Activated CD4-positive, alpha-beta memory T cell treated with anti-CD3 and anti-CD28 coated beads for 36 hours (primary cell): ENCODE results near the gene PDCL2. TPM values are rescaled to one million over a fixed set of nuclear protein-coding genes. Genes with fewer than 3 reads are reported as not detected.
"Not testable (repeated sequence)": the region's sequence is repeated elsewhere in the genome, so short reads cannot be mapped to it uniquely, and the experiment has no call there.

Experiments
- CTCF ChIA-PET: fragments of 350-600 bp; sonication (Branson Sonifier 250); formaldehyde crosslinking; loops from one replicate; lab custom pipeline; 2021; ENCODE audit warnings: antibody characterized with exemption, inconsistent platforms; lab: Charles Lee
- POLR2A ChIA-PET: fragments of 350-600 bp; sonication (Branson Sonifier 250); formaldehyde crosslinking; loops from one replicate; lab custom pipeline; 2021; ENCODE audit warnings: antibody characterized with exemption; lab: Charles Lee
- DNase-seq: peaks from one replicate; pipeline ENCODE4 v3.0.0-alpha.2; 2020
- H3K27ac Mint-ChIP-seq: one replicate; pipeline ENCODE4 v1.8.0; 2021; ENCODE audit warnings: mixed read lengths
- H3K27me3 Mint-ChIP-seq: one replicate; pipeline ENCODE4 v1.8.0; 2021; ENCODE audit warnings: mixed read lengths
- H3K36me3 Mint-ChIP-seq: one replicate; pipeline ENCODE4 v1.8.0; 2021; ENCODE audit warnings: mixed read lengths
- H3K4me1 Mint-ChIP-seq: one replicate; pipeline ENCODE4 v1.8.0; 2021; ENCODE audit warnings: low read depth, mixed read lengths
- H3K4me3 Mint-ChIP-seq: one replicate; pipeline ENCODE4 v1.8.0; 2021; ENCODE audit warnings: mild to moderate bottlenecking, mixed read lengths
- H3K9me3 Mint-ChIP-seq: one replicate; pipeline ENCODE4 v1.8.0; 2021; ENCODE audit warnings: mixed read lengths
- intact Hi-C: fragments of 100-400 bp; cut with micrococcal nuclease; formaldehyde crosslinking; loops from one replicate; pipeline ENCODE4 v1.15.1; 2023
- total RNA-seq, 2 experiments: library from RNA; stranded (reverse); gene quantifications; one replicate each; pipeline ENCODE4 v1.2.3, GENCODE V29; 2021

The PDCL2 gene
- not detected for total RNA-seq

- DNase-seq, result no peak
- Mint-ChIP-seq H3K36me3 (no peaks in the 10 kb centered on the region), H3K4me1 (no peaks in the 10 kb centered on the region), H3K9me3 (no peaks in the 10 kb centered on the region), H3K27ac (no peak within 1 kb of the TSS), H3K27me3 (peaks cover 5% of the 10 kb centered on the region), H3K4me3 (no peak within 1 kb of the TSS)
- ChIA-PET POLR2A (no interaction called here), CTCF (no interaction called here)
- intact Hi-C loops, result no loop called here
Measured at GRCh38 chr4:55592014-55592413, at the start of gene PDCL2. Gene PDCL2 (minus strand): TSS chr4:55592245. CDS start chr4:55592109, 136 bp downstream.

GRCh38 chr4:55637272-55637820, 45.3 kb upstream of the PDCL2 start:
- no peaks in the 10 kb centered on the region for H3K9me3 Mint-ChIP-seq
- peaks cover 14% of the 10 kb centered on the region for H3K4me1 Mint-ChIP-seq
- ChIA-PET CTCF (interaction anchor here (0.6 kb wide), 1 partner anchor 121 kb away, joined by 3 read pairs; no protein-coding TSS in a partner anchor), POLR2A (no interaction called here)
- H3K36me3 Mint-ChIP-seq, result no peaks in the 10 kb centered on the region
- no peak overlapping the region for H3K4me3 Mint-ChIP-seq
- H3K27me3 Mint-ChIP-seq, result peaks cover 37% of the 10 kb centered on the region
- DNase-seq, result no peak
- intact Hi-C loops, result no loop called here
- no peak overlapping the region for H3K27ac Mint-ChIP-seq

GRCh38 chr4:55636656-55636999, 44.6 kb upstream of the PDCL2 start:
- ChIA-PET CTCF (interaction anchor here (0.7 to 1.1 kb wide), 2 partner anchors 34 to 201 kb away, joined by 3 read pairs; no protein-coding TSS in a partner anchor), POLR2A (no interaction called here)
- no peaks in the 10 kb centered on the region for H3K36me3 Mint-ChIP-seq

GRCh38 chr4:55635741-55636655, 44.0 kb upstream of the PDCL2 start, which contains the start of gene NMU:
Gene NMU (minus strand): TSS chr4:55636298. CDS start chr4:55636192, 106 bp downstream.
- peaks cover 14% of the 10 kb centered on the region for H3K4me1 Mint-ChIP-seq
- no peaks in the 10 kb centered on the region for H3K9me3 Mint-ChIP-seq
- intact Hi-C loops, result no loop called here
- H3K27me3 Mint-ChIP-seq, result peaks cover 46% of the 10 kb centered on the region
- ChIA-PET CTCF (interaction anchor here (0.7 to 1.1 kb wide), 2 partner anchors 33 to 200 kb away, joined by 3 read pairs; no protein-coding TSS in a partner anchor), POLR2A (no interaction called here)
- H3K27ac Mint-ChIP-seq, result no peak within 1 kb of the TSS
- H3K4me3 Mint-ChIP-seq, result peak within 1 kb of the TSS; percentile 61
- H3K36me3 Mint-ChIP-seq, result no peaks in the 10 kb centered on the region
- peak; percentile 61 for DNase-seq

More at GRCh38 chr4:55636656-55636999, 44.6 kb upstream of the PDCL2 start:
- no peak for DNase-seq
- intact Hi-C loops, result no loop called here
- Mint-ChIP-seq H3K27ac (no peak overlapping the region), H3K27me3 (peaks cover 42% of the 10 kb centered on the region), H3K4me1 (peaks cover 14% of the 10 kb centered on the region), H3K9me3 (no peaks in the 10 kb centered on the region), H3K4me3 (peak overlapping the region; percentile 53)

GRCh38 chr4:55635282-55635681, 43.2 kb upstream of the PDCL2 start:
- Mint-ChIP-seq H3K27ac (no peak overlapping the region), H3K36me3 (no peaks in the 10 kb centered on the region), H3K9me3 (no peaks in the 10 kb centered on the region), H3K27me3 (peaks cover 49% of the 10 kb centered on the region), H3K4me1 (peaks cover 14% of the 10 kb centered on the region), H3K4me3 (peak overlapping the region; percentile 61)
- no peak for DNase-seq
- POLR2A ChIA-PET, result no interaction called here
- intact Hi-C loops, result no loop called here
- CTCF ChIA-PET, result interaction anchor here (0.6 to 1.1 kb wide), 2 partner anchors 199 to 285 kb away, joined by 3 read pairs; no protein-coding TSS in a partner anchor

GRCh38 chr4:55634417-55635128, 42.5 kb upstream of the PDCL2 start:
- H3K27ac Mint-ChIP-seq, result no peak overlapping the region
- H3K36me3 Mint-ChIP-seq, result no peaks in the 10 kb centered on the region
- ChIA-PET CTCF (interaction anchor here (0.6 to 0.7 kb wide), 2 partner anchors 253 to 284 kb away, joined by 3 read pairs; no protein-coding TSS in a partner anchor), POLR2A (no interaction called here)
- H3K9me3 Mint-ChIP-seq, result no peaks in the 10 kb centered on the region
- intact Hi-C loops, result no loop called here
- H3K4me1 Mint-ChIP-seq, result peaks cover 14% of the 10 kb centered on the region
- no peak for DNase-seq
- H3K27me3 Mint-ChIP-seq, result peaks cover 49% of the 10 kb centered on the region
- H3K4me3 Mint-ChIP-seq, result no peak overlapping the region

GRCh38 chr4:55633903-55634302, 41.9 kb upstream of the PDCL2 start:
- Mint-ChIP-seq H3K9me3 (no peaks in the 10 kb centered on the region), H3K4me3 (no peak overlapping the region), H3K27ac (no peak overlapping the region), H3K4me1 (peaks cover 14% of the 10 kb centered on the region), H3K36me3 (no peaks in the 10 kb centered on the region), H3K27me3 (peaks cover 49% of the 10 kb centered on the region)
- POLR2A ChIA-PET, result no interaction called here
- CTCF ChIA-PET, result no interaction called here
- no peak for DNase-seq
- intact Hi-C loops, result no loop called here

GRCh38 chr4:55625835-55626234, 33.8 kb upstream of the PDCL2 start:
- Mint-ChIP-seq H3K36me3 (no peaks in the 10 kb centered on the region), H3K4me3 (no peak overlapping the region), H3K27me3 (peaks cover 6% of the 10 kb centered on the region), H3K4me1 (no peaks in the 10 kb centered on the region), H3K9me3 (no peaks in the 10 kb centered on the region), H3K27ac (no peak overlapping the region)
- DNase-seq, result no peak
- intact Hi-C loops, result no loop called here
- CTCF ChIA-PET, result no interaction called here
- POLR2A ChIA-PET, result interaction anchor here (0.6 kb wide), 1 partner anchor 9 kb away, joined by 3 read pairs; no protein-coding TSS in a partner anchor

GRCh38 chr4:55624063-55624462, 32.0 kb upstream of the PDCL2 start:
- intact Hi-C loops, CTCF ChIA-PET, POLR2A ChIA-PET, H3K9me3 Mint-ChIP-seq, H3K27me3 Mint-ChIP-seq, H3K27ac Mint-ChIP-seq, H3K4me3 Mint-ChIP-seq, H3K4me1 Mint-ChIP-seq, H3K36me3 Mint-ChIP-seq, DNase-seq: not testable (repeated sequence)

- Mint-ChIP-seq H3K4me1 (peaks cover 4% of the 10 kb centered on the region), H3K27ac (no peak overlapping the region), H3K9me3 (no peaks in the 10 kb centered on the region), H3K27me3 (peaks cover 2% of the 10 kb centered on the region), H3K4me3 (no peak overlapping the region), H3K36me3 (no peaks in the 10 kb centered on the region)
- CTCF ChIA-PET, result no interaction called here
- intact Hi-C loops, result no loop called here
- POLR2A ChIA-PET, result no interaction called here
- DNase-seq, result no peak
Measured at GRCh38 chr4:55618546-55619143, 26.6 kb upstream of the PDCL2 start.

GRCh38 chr4:55617587-55618197, 25.6 kb upstream of the PDCL2 start:
- no peak overlapping the region for H3K4me3 Mint-ChIP-seq
- intact Hi-C loops, result no loop called here
- ChIA-PET POLR2A (no interaction called here), CTCF (no interaction called here)
- no peak for DNase-seq
- no peaks in the 10 kb centered on the region for H3K9me3 Mint-ChIP-seq
- H3K36me3 Mint-ChIP-seq, result no peaks in the 10 kb centered on the region
- peaks cover 4% of the 10 kb centered on the region for H3K4me1 Mint-ChIP-seq
- peaks cover 2% of the 10 kb centered on the region for H3K27me3 Mint-ChIP-seq
- no peak overlapping the region for H3K27ac Mint-ChIP-seq
